Measurements from ENCODE around the gene OLFML3.

Gene OLFML3

GRCh38 chr1:114024049-114024448, 44.8 kb downstream of the OLFML3 start:
- no peaks in the 10 kb centered on the region for H3K36me3 ChIP-seq (ENCODE audit: insufficient read depth, insufficient read length, low read length)
- peaks cover 4% of the 10 kb centered on the region for H3K4me1 ChIP-seq (ENCODE audit: insufficient read depth, insufficient read length)
- H3K27me3 ChIP-seq (ENCODE audit: insufficient read depth, insufficient read length): no peaks in the 10 kb centered on the region
- TF ChIP-seq SUZ12 (IDR thresholded peaks at IDR 0.05; ENCODE audit: extremely low read depth, insufficient read depth, insufficient read length): no peak
- TF ChIP-seq YY1 (IDR thresholded peaks at IDR 0.05; ENCODE audit: insufficient read depth, insufficient read length): no peak
- TF ChIP-seq ZNF274 (IDR thresholded peaks at IDR 0.05; ENCODE audit: low read depth, low read length): no peak
- no peak for DNase-seq (ENCODE audit: low read depth, low spot score)
- H3K9ac ChIP-seq (ENCODE audit: insufficient read length, low read depth): no peak overlapping the region
- H3K9me3 ChIP-seq (ENCODE audit: insufficient read depth, low read length): peaks cover 23% of the 10 kb centered on the region; the same call in 1 of the 2 replicates
- no peak overlapping the region for H3K4me3 ChIP-seq (ENCODE audit: insufficient read length, low read depth)

GRCh38 chr1:114025609-114026401, 46.5 kb downstream of the OLFML3 start:
- H3K27me3 ChIP-seq (ENCODE audit: insufficient read depth, insufficient read length): no peaks in the 10 kb centered on the region
- peaks cover 22% of the 10 kb centered on the region; the same call in 1 of the 2 replicates for H3K9me3 ChIP-seq (ENCODE audit: insufficient read depth, low read length)
- TF ChIP-seq ZNF274 (IDR thresholded peaks at IDR 0.05; ENCODE audit: low read depth, low read length) (no peak), YY1 (IDR thresholded peaks at IDR 0.05; ENCODE audit: insufficient read depth, insufficient read length) (no peak), SUZ12 (IDR thresholded peaks at IDR 0.05; ENCODE audit: extremely low read depth, insufficient read depth, insufficient read length) (no peak)
- H3K36me3 ChIP-seq (ENCODE audit: insufficient read depth, insufficient read length, low read length): no peaks in the 10 kb centered on the region
- DNase-seq (ENCODE audit: low read depth, low spot score): no peak
- no peak overlapping the region for H3K4me3 ChIP-seq (ENCODE audit: insufficient read length, low read depth)
- peaks cover 4% of the 10 kb centered on the region for H3K4me1 ChIP-seq (ENCODE audit: insufficient read depth, insufficient read length)
- no peak overlapping the region for H3K9ac ChIP-seq (ENCODE audit: insufficient read length, low read depth)

GRCh38 chr1:114026797-114027196, 47.5 kb downstream of the OLFML3 start:
- no peaks in the 10 kb centered on the region for H3K27me3 ChIP-seq (ENCODE audit: insufficient read depth, insufficient read length)
- H3K9ac ChIP-seq (ENCODE audit: insufficient read length, low read depth): no peak overlapping the region
- H3K4me1 ChIP-seq (ENCODE audit: insufficient read depth, insufficient read length): peaks cover 4% of the 10 kb centered on the region
- H3K9me3 ChIP-seq (ENCODE audit: insufficient read depth, low read length): peaks cover 28% of the 10 kb centered on the region; the same call in 1 of the 2 replicates
- no peaks in the 10 kb centered on the region for H3K36me3 ChIP-seq (ENCODE audit: insufficient read depth, insufficient read length, low read length)
- no peak for DNase-seq (ENCODE audit: low read depth, low spot score)
- H3K4me3 ChIP-seq (ENCODE audit: insufficient read length, low read depth): no peak overlapping the region
- no peak for TF ChIP-seq SUZ12 (IDR thresholded peaks at IDR 0.05; ENCODE audit: extremely low read depth, insufficient read depth, insufficient read length)
- no peak for TF ChIP-seq ZNF274 (IDR thresholded peaks at IDR 0.05; ENCODE audit: low read depth, low read length)
- no peak for TF ChIP-seq YY1 (IDR thresholded peaks at IDR 0.05; ENCODE audit: insufficient read depth, insufficient read length)

Data from NT2/D1 (cell line).